T-helper 2 cell treated with Interferon-gamma antibody and Interleukin-4, amounts not matched to agents 100 ng/mL and 5 ng/mL, for 36 hours (primary cell): ENCODE measurements around the gene RNF145. TPM values are rescaled to one million over a fixed set of nuclear protein-coding genes. Genes with fewer than 3 reads are reported as not detected.
"Not testable (repeated sequence)": the region's sequence is repeated elsewhere in the genome, so short reads cannot be mapped to it uniquely, and the experiment has no call there.

ENCODE experiments used
- intact Hi-C: fragments of 100-400 bp; cut with micrococcal nuclease; formaldehyde crosslinking; loops from one replicate; pipeline ENCODE4 v1.15.1; 2023
- total RNA-seq: library from RNA; stranded (reverse); gene quantifications from 2 replicates; pipeline ENCODE4 v1.2.3, GENCODE V29; 2022

Gene RNF145
- total RNA-seq, 1 donor from 2014 or later, result 127 TPM

- intact Hi-C loops, result no loop called here
These were observed 86.2 kb downstream of the RNF145 start for GRCh38 chr5:159123189-159123588.

GRCh38 chr5:159121061-159121460 is 88.3 kb downstream of the RNF145 start:
- intact Hi-C loops, result no loop called here

- intact Hi-C loops, result loop anchor here (1.0 kb wide), 1 partner anchor 21 kb away; the partner anchor contains the start of gene EBF1
These were observed 88.9 kb downstream of the RNF145 start for GRCh38 chr5:159120446-159120845.

- intact Hi-C loops, result loop anchor here (1.0 kb wide), 1 partner anchor 21 kb away; the partner anchor contains the start of gene EBF1
These were observed 89.5 kb downstream of the RNF145 start for GRCh38 chr5:159119842-159120241.

DNA sequence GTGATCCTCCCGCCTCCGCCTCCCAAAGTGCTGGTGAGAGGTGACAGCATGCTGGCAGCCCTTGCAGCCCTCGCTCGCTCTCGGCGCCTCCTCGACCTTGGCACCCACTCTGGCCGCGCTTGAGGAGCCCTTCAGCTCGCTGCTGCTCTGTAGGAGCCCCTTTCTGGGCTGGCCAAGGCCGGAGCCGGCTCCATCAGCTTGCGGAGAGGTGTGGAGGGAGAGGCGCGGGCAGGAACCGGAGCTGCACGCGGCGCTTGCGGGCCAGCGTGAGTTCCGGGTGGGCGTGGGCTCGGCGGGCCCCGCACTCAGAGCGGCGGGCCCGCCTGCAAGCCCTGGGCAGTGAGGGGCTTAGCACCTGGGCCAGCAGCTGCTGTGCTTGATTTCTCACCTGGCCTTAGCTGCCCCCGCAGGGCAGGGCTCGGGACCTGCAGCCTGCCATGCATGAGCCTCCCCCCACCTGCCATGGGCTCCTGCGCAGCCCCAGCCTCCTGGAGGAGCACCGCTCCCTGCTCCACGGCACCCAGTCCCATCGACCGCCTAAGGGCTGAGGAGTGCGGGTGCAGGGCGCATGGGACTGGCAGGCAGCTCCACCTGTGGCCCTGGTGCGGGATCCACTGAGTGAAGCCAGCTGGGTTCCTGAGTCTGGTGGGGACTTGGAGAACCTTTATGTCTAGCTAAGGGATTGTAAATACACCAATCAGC is 90.2 kb downstream of the RNF145 start:
- intact Hi-C loops, result not testable (repeated sequence)

GRCh38 chr5:159113405-159113804 is 95.9 kb downstream of the RNF145 start:
- intact Hi-C loops, result no loop called here

DNA sequence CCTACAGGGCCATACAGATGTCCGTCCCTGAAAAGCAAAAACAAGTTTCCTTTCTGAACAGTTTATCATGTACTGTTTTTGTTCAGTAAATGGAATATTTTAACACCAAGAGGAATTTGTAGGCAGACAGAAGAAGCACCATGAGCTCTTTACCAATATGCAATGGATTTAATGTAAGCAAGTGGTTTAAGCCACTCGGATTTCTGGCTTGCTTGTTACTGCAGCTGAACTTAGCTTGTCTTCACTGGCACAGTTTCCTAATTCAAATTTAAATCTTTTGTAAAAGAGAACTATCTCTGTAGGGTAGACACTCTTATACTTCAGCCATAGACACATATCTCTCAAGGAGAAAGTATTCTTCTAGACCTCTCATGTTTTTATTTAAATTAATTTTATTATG is 96.9 kb downstream of the RNF145 start:
- intact Hi-C loops, result no loop called here

Other genes starting within 250 kb of the RNF145 start
- 0.07 and 0.18 TPM in 2 replicates for gene EBF1, start 109.6 kb downstream of the RNF145 start, total RNA-seq
- gene UBLCP1, start 53.7 kb upstream of the RNF145 start, total RNA-seq, result 27.2 and 28.6 TPM in 2 replicates
- 0.05 TPM in 1 of 2 replicates, not detected in the other for gene IL12B, start 120.9 kb upstream of the RNF145 start, total RNA-seq